WI38 (cell line): ENCODE data around the gene KCTD3.

Experiments used
- H3K4me3 ChIP-seq: 2 replicates; pipeline ENCODE4 v1.5.1; 2011; ENCODE audit warnings: low read depth, mild to moderate bottlenecking, control low read depth, low read length
- TF ChIP-seq, protein P1 (sequence below): IDR thresholded peaks from 2 replicates; pipeline ENCODE4 v1.5.1; 2012; ENCODE audit warnings: low read depth, mild to moderate bottlenecking, control low read depth, low read length

The KCTD3 gene

DNA sequence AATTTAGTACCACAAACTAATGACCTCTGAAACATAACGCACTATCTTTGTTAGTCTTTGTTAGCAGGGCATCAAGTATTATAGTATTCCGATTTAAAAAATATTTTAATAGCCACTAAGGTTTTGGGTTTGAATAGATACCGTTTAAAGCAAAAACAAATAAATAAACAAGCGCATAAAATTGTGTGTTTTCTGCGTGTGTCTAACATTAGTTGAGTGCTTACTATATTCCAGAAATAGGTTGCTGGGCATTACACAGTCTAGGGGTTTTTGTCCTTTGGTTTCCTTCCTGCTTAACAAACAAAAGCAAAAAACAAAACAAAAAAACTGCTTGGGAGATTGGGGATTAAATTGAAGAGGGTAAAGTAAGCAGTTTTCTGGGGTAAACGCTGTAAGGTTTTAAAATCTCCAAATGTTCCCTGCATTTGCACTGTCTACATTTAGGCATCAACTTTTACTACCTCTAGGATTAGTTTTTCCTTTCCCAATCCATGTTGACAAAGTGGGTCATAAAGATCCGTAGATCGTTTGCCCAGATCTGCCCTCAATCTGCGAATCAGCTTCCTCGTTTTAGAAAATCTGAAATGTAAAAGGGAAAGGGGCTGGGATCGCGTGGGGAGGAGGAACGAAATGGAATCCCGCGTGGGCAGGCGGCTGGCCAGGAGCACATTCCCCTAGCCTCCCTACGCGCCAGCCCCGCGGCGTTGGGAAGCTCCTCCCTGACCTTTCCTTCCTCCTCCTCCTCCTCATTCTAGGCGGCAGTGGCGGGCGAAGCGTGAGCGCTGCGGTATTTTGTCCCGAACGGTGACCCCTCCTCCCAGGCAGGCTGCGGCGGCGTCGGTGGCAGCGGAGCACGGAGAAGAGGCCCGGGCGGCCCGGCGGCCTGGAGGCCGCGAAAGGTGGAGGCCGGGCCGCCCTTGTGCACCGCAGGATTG is at the start of gene KCTD3:
Gene KCTD3 (plus strand): TSS at position 749 of the 935 bp plus-strand sequence. CDS start 382 bp downstream, outside the sequence.
- H3K4me3 ChIP-seq, result peak within 1 kb of the TSS; percentile 91
- TF ChIP-seq, protein P1, sequence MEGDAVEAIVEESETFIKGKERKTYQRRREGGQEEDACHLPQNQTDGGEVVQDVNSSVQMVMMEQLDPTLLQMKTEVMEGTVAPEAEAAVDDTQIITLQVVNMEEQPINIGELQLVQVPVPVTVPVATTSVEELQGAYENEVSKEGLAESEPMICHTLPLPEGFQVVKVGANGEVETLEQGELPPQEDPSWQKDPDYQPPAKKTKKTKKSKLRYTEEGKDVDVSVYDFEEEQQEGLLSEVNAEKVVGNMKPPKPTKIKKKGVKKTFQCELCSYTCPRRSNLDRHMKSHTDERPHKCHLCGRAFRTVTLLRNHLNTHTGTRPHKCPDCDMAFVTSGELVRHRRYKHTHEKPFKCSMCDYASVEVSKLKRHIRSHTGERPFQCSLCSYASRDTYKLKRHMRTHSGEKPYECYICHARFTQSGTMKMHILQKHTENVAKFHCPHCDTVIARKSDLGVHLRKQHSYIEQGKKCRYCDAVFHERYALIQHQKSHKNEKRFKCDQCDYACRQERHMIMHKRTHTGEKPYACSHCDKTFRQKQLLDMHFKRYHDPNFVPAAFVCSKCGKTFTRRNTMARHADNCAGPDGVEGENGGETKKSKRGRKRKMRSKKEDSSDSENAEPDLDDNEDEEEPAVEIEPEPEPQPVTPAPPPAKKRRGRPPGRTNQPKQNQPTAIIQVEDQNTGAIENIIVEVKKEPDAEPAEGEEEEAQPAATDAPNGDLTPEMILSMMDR, result no peak

DNA sequence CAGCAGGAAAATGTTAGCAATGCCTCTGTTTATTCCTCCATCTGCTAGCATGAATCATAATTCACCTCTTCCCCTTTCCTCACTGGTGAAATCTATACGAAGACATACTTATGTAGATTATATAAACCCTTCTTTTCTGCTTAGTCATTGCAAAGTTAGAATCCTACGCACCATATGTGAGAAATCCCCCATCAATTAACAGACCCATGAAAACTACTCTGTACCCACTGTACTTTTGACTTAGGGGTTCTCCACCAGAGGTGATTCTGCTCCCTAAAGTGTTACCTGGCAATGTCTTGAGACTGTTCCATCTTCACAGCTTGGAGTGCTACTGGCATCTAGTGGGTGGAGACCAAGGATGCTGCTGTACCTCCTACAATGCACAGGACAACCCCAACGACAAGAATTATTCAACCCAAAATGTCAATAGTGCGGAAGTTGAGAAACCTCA is 49.6 kb upstream of the KCTD3 start:
- TF ChIP-seq, protein P1, result peak; percentile 15; the same call in 1 of the 2 replicates
- H3K4me3 ChIP-seq, result no peak overlapping the region

DNA sequence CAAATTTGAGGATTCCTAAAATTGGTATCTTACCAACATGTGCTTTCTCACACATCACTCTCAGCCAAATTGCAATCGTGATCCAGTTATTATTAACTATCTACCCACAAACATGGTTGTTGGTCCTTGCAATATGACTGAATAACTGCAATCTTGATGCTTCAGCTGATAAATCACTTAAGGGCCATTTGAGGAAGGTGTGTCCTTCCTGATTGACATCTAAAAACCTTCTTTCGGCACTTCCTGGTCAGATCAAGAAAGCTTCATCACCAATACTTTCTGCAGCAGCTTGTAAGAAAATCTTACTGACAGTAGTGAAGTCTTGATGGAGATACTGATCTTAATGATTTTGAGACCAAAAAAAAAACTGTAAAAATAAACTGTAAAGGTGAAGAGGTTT is 48.5 kb upstream of the KCTD3 start:
- H3K4me3 ChIP-seq, result no peak overlapping the region
- TF ChIP-seq, protein P1, result no peak

DNA sequence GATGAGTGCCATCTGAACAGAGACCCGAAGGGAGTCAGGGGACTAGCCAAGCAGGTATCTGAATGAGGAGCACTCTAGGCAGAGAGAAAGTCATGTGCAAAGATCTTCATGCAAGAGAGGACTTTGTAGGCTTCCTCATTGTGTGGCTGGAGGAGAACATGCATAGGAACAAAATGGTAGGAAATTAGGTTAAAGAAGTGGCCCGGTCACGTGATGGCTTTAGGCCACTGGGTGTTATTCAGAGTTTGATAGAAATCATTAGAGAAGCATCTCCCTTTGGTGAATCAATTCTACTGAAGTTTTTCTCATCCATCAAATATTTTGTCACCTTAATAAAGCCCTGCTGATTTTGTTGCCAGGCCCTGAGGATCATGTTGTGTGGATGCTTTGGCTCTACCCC is 45.8 kb upstream of the KCTD3 start:
- H3K4me3 ChIP-seq, result no peak overlapping the region
- TF ChIP-seq, protein P1, result no peak

DNA sequence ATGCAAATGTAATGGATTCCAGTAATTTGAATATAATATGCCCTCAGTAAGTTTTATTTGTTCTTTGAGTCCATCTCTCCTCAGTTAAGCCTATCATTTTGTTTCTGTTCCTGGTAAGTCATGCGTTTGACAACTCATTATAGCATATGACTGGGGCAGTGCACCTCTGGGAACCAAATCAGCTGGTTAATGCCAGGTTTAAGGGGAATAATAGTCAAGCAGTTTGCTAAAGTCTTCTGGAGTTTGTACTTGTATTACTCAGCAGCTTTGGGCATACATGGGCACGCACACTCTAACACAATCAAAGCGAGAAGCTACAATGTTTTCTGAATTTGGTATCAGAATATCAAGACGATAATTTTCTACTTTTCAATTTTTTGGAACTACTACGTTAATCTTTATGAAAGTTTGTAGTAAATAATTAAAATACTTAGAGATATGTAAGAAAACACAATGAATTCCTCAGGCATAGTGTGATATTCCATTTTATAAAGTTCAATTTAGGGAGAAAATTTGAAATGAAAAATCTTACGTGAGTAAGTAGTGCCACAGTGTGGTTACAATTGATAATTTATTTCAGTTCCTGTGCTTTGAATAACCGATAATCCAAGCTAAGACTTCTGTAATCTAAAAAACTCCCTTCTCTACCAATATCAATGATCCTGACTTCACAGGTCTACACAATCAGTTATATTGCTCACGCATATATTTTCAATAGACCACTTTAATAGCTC is 43.8 kb upstream of the KCTD3 start:
- TF ChIP-seq, protein P1, result no peak
- no peak overlapping the region for H3K4me3 ChIP-seq

DNA sequence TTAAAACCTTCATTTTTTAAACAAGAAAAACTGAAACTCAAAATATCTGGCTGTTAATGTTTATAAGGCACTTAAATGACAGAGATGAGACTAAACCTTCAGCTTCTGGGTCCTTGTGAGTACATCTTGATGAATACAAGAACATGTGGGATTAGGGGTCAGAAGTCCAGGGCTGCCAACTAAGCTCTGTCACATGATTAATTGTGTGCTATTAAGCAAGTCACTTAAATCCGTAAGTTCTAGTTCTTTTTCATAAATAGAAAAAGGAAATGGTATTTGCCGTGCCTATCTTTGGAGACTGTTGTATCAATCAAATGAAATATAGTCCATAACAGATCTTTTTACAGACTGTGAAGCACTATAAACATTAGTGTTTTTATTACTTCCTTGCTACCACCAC is 43.2 kb upstream of the KCTD3 start:
- TF ChIP-seq, protein P1, result no peak

More for the DNA sequence above, 43.2 kb upstream of the KCTD3 start:
- no peak overlapping the region for H3K4me3 ChIP-seq
